GM12874 (cell line): ENCODE data around the gene WDFY2.

Source experiments
- CTCF ChIP-seq: IDR thresholded peaks from 2 replicates; pipeline ENCODE4 v1.5.1; 2011; ENCODE audit warnings: low read depth, mild to moderate bottlenecking, control low read depth, low read length, moderate library complexity; ENCODE audit not compliant: insufficient read depth

The WDFY2 gene

GRCh38 chr13:51773515-51773914 lies 189.3 kb downstream of the WDFY2 start:
- TF ChIP-seq CTCF = no peak

GRCh38 chr13:51776179-51776578 lies 191.9 kb downstream of the WDFY2 start:
- no peak for TF ChIP-seq CTCF

GRCh38 chr13:51777921-51778320 lies 193.7 kb downstream of the WDFY2 start:
- no peak for TF ChIP-seq CTCF

GRCh38 chr13:51778392-51778791 lies 194.1 kb downstream of the WDFY2 start:
- no peak for TF ChIP-seq CTCF

- no peak for TF ChIP-seq CTCF
Measured at GRCh38 chr13:51780099-51780498, 195.8 kb downstream of the WDFY2 start.

GRCh38 chr13:51781246-51782022 lies 197.2 kb downstream of the WDFY2 start:
- TF ChIP-seq CTCF = peak; percentile 39; the same call in 1 of the 2 replicates

GRCh38 chr13:51782026-51782710 lies 197.9 kb downstream of the WDFY2 start:
- TF ChIP-seq CTCF = no peak
